Activated gamma-delta T cell treated with anti-CD3 and anti-CD28 coated beads, Interleukin-2, amount 50 U/mL, for 16 hours (primary cell): Measurements from ENCODE around the gene KLHDC10.
A peak's percentile ranks its signal among the peaks of the same experiment; 100 is the strongest.
"Not testable (repeated sequence)": the region's sequence is repeated elsewhere in the genome, so short reads cannot be mapped to it uniquely, and the experiment has no call there.

Source experiments
- DNase-seq: peaks from one replicate; pipeline ENCODE4 v3.0.0-alpha.2; 2020; ENCODE audit warnings: low read depth

Gene KLHDC10

DNA sequence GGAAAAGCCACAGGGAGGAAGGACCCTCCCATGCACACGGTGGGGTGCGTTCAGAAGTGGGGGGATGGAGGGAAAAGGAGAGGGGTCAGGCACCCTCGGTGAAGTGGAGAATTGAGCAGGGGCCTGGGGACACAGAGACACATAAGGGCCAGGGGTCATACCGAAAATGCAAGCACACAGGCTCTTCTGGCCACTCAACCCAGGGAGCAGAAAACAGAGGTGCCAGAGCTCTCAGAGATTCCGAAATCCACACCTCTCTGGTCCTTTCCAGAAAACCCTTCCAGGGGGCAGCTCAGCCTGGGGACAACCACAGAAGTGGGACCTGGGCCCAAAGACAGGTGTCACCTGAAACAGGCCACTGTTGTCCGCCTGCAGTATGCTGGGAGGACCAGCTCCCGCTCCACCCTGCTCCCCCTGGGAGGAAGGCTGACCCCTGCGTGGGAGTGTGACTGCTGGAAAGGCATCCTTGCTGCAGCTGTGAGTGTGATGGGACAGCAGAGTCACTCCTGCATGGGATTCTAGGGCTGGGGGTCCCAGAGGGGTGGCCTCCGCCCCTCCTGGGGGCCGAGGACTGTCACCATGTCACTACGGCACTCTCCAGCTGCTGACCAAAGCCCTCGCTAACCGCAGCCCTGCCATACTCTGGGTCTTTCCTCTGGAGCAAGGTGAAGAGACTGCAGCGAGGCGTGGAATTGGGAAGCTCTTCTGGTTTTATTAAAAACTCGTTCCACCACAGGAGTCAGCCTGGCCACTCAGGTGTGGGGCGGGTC, 71.7 kb downstream of the KLHDC10 start:
- DNase-seq = no peak

DNA sequence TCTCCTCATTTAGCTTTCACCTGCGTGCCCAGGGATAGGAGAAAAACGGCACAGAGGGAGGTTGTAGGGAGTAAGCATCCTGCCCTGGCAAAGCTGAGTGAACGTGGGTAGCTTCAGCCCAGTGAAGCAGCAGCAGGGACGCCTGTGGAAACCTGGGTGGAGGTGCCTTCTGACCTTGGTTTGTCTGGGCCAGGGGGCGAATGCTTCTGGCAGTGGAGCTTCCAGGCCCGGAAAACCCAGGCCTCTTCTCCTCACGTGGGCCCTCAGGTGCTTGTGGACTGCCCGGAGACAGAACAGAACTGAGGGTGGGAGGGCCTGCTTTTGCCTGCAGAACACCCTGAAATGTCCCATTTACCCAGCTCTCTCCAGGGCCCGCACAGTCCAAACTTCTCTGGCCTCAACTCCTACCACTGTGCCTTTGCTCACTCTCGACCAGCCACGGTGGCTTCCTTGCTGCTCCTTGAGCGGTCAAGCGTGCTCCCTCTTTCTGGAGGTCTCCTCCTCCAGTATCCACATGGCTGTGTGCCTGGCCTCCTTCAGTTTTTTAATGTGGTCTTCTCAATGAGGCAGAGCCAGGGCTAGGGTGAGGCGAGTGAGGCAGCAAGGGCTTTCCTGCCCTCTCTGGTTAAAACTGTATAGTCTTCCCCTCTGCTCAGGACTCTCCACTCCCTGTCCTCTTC, 72.5 kb downstream of the KLHDC10 start:
- no peak for DNase-seq

DNA sequence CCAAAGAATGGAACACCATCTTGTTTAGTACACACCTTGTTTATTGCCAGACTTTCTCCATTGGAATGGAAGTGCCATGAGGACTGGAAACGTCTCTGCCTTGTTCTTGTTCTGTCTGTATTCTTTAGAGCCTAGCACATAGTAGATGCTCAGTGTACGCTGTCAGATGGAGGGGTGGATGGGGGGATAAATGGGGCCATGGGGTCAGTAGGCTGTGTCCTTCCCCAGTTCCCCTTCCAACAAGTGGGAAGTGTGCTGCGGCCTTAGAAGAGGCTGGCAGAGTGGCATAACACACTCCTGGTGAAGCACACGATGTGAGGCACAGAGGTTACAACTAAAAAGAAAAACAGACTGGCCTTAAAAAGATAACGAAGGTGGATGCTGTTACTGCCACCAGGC, 73.0 kb downstream of the KLHDC10 start:
- no peak for DNase-seq

DNA sequence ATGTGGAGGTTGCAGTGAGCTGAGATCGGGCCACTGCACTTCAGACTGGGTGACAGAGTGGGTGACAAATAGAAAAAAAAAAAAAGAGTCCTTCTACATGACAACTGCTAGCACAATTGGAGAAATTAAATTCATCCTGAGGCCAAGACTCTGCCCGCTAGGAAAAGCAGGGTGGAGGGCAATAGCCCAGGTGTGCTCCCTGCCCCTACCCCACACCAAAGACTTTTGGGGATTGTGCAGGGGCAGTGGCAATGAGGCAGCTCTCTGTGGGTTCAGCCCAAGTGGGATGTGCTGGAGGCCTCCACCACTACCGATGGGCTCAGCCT, 73.6 kb downstream of the KLHDC10 start:
- DNase-seq = no peak

DNA sequence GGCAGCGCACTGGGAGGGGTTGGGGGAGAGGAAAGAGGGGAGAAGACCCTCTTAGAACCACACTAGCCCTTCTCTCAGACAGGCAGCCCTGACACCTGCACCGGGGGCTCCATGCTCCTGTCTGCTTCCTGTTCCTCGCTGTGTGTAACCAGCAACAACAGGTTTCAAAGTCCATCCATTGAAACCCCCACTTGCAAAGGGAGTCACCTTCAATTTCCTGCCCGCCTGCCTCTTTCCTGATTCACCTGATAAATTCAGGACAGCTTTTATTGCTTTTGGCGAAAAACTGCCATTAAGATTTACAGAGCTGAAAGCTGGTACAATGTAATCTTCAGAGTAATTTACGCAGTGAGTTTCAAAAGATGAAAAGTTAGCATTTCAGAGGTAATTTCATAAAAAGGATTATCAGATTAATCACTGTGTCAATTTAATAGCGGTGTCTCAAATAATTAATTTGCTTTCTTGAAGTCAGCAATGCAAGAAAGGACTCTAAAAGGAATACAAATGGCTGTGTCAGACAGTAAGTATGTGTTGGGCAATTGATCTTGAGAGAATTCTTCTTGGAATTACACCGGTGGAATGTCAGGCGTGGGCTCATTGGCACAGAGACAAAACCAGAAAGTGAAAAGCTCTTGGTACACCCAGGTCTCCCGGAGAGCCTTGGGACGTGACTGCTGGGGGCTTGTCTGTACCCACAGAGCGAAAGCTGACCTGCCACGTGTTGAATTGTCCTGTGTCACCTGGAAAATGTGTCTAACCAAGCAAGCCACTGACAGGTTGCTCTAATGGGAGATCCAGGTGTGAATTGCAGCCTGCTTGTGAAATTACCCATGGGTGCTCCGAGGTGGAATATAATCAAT, 74.2 kb downstream of the KLHDC10 start:
- DNase-seq = no peak

DNA sequence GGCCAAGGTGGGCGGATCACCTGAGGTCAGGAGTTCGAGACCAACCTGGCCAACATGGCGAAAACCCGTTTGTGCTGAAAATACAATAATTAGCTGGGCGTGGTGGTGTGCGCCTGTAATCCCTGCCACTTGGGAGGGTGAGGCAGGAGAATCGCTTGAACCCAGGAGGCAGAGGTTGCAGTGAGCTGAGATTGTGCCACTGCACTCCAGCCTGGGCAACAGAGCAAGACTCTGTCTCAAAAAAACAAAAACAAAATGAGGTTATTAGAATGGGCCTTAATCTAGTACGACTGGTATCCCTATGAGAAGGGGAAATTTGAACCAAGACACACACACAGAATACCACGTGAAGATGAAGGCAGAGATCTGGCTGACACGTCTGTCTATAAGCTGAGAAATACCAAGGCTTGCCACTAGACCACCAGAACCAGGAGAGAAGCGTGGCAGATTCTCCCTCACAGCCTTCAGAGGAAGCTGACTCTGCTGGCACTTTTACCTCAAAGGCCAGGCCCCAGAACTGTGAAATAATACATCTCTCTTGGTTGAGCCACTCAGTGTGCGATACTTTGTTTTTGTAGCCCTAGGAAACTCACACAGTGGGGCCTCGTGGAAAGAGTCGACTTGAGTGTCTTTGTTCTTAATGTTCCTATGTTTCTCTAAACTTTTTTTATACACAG, 75.2 kb downstream of the KLHDC10 start:
- no peak for DNase-seq

DNA sequence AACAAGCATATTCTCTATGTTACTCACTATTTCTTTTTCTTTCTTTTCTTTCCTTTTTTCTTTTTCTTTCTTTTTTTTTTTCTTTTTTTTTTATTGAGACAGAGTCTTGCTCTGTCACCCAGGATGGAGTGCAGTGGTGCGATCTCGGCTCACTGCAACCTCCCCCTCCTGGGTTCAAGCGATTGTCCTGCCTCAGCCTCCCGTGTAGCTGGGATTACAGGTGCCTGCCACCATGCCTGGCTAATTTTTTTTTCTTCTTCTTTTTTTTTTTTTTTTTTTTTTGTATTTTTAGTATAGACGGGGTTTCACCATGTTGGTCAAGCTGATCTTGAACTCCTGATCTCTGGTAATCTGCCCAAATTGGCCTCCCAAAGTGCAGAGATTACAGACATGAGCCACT, 75.8 kb downstream of the KLHDC10 start:
- DNase-seq = not testable (repeated sequence)

DNA sequence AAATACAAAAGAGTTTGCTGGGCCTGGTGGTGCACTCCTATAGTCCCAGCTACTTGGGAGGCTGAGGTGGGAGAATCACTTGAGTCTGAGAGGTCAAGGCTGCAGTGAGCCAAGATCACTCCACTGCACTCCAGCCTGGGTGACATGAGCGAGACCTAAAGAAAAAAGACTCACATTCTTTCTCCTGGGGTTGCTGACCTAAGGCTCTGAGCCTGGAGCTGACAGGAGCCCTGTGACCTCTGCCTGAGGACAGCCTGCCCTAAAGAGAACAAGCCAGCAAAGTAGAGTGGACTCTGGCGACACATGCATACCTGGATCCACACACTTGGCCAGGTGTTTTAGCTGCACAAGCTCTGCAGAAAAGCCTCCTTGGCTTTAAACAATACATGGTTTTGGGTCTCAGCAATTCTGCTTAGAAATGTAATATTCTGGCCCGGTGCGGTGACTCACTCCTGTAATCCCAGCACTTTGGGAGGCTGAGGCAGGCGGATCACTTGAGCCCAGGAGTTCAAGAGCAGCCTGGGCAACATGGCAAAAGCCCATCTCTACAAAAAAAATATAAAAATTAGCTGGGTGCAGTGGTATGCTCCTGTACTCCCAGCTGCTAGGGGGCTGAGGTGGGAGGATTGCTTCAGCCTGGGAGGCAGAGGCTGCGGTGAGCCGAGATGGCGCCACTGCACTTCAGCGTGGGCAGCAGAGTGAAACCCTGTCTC, 76.5 kb downstream of the KLHDC10 start:
- no peak for DNase-seq

DNA sequence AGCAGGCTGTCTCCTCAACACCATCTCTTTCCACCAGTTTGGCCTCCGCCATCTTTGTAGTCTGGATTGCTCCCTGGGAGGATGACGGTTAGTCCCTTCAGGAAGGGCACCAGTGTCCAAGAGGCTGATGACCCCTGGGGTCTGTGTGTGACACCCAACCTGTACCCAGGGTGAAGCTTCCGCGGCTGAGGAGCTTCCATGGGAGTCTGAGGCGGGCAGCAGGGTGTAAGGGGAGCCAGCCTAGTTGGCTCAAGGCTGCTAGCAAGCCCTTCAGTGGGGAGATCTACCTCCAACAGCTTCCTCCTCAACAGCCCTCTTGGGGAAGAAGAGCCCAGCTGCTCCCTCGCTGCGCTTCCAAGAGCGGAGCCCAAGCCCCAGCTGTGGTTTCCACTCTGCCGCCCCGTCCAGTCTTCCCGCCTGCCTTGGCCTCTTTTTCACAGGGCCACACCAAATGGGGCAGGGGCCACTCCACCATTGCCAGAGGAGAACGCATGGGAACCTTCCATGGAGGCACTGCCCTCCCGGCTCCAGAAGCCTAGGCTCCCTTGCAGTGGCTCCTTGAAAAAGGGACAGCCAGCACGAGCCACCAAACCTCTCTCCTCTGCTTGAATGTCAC, 77.5 kb downstream of the KLHDC10 start:
- DNase-seq = no peak

DNA sequence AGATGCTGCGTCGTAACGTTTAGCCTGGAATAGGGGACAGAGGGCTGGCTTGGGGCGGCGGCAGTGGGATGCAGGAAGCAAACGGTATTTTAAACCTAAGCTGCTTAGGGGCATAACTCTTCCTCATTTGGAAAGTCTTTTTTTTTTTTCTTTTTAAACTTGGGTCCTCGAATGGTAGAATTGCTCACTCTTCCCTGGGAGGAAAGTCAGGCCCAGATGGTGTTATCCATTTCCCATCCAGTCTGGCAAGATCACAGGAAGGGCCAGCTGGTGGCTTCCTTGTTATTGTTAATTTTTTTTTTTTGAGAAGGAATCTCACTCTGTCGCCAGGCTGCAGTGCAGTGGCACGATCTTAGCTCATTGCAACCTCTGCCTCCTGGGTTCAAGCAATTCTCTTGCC, 78.2 kb downstream of the KLHDC10 start:
- no peak for DNase-seq

DNA sequence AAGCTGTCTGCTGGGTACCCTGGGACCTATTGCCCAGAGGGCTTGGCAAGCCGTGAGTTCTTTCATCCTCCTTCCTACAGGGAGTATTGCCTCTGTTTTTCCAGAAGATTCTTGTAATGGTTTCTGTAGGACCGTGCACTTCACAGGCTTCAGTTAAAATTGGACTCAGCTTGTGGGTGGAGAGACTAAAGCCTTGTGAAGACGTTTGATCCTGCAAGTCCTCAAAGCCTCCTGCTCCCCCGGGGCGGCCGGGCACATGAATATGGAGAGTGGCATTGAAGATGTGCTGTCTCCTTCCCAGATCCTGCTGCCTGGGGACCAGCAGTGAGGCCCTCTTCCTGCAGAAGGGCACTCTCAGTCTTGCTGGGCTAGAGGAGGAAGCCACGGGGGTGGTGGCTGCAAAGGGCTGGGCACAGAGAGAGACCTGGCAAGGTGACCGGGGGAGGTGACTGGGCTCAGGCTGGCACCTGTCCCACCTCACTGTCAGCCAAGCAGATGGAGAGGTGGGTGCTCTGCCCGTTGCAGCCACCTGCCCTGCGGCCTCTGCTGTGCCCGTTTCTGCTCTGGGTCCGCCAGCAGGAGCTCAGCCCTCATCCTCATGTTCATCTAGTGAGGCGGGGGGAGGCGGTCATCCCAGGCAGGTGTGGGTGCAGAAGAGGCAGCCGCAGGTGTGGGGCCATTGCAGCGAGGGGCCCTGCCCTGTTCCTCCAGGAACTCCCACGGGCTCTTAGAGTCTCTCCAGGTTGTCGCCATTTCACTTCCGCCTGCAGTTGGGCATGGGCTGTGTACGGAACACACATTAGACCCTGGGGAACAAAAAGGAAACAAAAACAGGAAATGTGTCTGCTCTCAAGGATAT, 79.2 kb downstream of the KLHDC10 start:
- no peak for DNase-seq

DNA sequence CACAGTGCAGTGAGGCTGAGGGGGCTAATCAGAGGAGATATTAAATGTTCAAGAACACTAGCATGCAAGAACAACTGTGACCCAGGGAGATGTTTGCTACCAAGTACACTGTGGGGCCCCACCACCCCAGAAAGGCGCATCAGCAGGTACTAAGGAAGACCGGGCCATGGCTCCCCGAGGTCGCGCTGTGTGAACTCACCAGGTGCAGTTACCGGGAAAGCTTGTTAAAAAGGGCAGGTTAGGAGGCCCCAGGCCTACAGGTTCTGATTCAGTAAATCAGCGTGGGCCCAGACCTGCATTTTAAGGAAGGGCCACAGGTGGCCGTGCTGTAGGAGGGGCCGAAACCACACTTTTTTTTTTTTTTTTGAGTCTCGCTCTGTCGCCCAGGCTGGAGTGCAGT, 80.3 kb downstream of the KLHDC10 start:
- no peak for DNase-seq

DNA sequence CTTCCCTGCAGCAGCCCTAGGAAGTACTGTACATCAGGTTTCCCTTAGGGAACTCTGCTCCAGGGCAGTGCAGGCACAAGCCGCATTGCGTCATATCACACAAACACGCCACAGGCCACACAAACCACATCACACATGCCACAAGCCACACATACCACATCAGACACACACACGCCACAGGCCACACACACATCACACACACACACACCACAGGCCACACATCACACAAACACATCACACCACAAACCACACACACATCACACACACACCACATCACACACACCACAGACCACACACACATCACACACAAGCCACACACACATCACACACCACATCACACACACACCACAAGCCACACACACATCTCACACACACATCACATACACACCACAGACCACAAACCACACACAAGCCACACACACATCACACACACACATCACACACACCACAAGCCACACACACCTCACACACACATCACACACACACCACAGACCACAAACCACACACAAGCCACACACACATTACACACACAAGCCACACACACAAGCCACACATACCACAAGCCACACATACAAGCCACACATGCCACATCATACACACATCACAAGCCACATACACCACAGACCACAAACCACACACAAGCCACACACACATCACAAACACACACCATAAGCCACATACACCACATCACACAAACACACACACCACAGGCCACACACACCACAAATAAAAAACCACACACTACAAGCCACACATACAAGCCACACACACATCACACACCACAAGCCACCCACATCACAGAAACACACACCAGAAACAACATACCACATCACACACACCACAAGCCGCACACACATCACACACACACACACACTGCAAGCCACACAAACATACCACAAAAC, 81.5 kb downstream of the KLHDC10 start:
- DNase-seq = peak; percentile 21

DNA sequence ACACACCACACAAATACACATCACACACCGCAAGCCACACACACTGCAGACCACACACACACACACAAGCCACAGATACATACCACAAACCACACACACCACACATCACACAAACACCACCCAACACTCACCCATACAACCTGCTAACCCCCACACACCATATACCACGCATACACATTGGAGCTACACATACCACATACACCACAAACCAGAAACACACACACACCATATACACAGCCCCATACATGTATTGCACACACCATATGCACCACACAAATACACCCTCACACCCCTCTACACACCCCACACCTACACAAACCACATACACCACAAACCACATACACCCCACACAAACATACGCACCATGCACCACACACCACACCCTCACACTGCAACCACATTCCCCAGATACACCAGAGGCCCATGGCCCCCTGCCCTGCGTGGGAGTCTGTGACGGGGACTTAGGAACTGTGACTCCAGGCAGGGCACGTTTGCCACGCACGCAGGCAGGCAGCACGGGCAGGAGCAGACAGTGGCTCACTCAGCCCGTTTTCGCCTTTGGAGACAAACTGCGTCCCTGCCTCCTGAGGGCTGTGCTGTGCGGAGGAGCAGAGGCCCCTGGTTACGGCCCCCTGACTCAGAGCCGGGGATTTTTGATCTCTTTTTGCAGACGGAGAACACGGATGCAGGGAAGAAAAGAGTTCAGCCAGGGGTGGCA, 82.3 kb downstream of the KLHDC10 start:
- DNase-seq = no peak

DNA sequence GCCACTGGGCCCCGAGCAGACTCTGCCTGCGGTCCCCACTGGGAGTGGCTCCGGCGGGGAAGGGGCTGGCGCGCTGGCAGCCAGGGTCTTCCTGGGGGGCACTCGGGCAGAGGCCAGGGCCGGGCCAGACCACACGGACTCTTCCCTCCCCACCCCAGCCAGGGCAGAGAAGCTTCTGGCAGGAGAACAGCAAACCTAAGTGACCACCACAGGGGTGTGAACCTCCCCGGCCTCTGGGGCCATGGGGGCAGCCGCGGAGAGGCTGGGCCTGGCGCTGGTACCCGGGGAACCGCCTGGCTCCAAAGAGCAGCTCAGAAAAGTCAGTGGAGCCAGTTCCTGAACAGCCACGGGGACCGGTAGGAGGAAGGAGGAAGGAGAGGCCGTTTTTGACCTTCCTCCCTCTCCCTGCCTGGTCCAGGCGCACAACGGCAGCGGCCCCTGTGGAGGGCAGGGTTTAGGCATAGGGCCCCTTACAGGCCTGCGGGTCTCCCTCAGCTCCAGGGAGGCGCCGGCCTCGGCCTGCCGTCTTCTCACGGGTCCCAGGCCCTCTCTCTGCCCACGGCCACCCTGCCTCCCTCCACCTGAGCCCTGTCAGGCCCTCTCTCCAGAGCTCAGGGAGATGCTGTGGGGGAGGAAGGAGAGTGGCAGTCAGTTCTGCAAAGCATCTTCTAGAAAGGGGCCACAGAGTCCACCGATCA, 83.0 kb downstream of the KLHDC10 start:
- no peak for DNase-seq

DNA sequence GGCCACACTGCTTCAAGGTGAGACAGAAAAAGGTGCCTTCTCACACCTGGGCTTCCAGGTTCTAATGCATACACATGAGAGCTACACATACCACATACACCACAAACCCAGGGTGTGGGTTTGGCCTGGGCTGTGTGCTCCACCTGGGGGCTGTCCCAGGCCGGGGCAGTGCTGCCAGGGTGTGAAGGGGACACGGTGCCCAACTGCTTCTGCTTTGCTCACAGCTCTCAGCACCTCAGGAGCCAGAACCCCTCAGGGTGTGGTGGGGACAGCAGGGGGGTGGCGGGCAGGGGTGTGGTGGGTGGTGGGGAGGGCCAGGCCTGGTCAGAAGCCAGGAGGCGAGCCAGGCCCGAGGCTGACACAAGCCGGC, 83.8 kb downstream of the KLHDC10 start:
- DNase-seq = no peak

DNA sequence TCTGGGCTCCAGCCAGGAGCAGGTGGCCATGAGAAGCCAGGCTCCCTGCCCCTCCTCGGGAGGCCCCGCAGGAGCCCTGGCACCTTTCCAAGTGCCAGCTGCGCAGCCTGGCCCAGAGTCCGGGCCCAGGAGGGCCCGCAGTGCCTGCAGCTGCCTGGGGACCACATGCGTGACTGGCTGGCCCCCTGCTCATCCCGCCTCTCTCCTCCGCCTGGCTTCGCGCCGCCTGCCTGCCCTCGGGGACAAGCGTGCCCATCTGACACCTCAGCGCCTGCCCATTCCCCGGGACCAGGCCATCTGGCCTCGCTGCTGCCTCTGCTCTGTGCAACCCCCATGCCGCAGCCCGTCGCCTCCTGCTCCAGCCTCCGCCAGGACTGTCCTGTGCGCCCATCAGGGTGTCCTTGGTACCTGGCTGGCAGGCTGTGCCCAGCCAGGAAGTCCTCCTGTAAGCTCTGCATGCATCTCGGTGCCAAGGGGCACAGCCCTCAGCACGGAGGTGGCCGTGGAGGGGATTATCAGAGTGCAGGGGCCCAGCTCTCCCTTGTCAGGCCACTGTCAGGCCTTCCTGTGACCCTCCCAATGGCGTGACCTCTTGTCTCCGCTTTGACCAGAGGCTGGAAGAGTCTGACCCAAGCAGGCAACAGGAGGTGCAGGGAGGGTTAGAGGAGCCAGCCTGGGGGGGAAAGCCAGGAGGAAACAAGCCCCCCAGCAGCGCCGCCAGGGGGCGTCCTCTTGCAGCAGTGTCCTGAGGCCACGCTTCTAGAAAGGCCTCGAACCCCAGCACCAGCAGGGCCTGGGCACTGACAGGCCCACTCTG, 84.4 kb downstream of the KLHDC10 start:
- no peak for DNase-seq
